Loucy (cell line): ENCODE data around the gene DPP4.

Experiments
- EZH2phosphoT487 ChIP-seq: fragments of 200-600 bp; IDR thresholded peaks from 2 replicates; pipeline ENCODE4 v1.6.1; 2018; ENCODE audit warnings: antibody characterized with exemption, mild to moderate bottlenecking, moderate library complexity, borderline replicate concordance
- TF ChIP-seq, protein P1 (sequence below): fragments of 200-600 bp; sonication (generic); conservative IDR thresholded peaks from 2 replicates; pipeline ENCODE4 v1.5.1; 2014; ENCODE audit warnings: mild to moderate bottlenecking, antibody characterized with exemption, low read length

DNA sequence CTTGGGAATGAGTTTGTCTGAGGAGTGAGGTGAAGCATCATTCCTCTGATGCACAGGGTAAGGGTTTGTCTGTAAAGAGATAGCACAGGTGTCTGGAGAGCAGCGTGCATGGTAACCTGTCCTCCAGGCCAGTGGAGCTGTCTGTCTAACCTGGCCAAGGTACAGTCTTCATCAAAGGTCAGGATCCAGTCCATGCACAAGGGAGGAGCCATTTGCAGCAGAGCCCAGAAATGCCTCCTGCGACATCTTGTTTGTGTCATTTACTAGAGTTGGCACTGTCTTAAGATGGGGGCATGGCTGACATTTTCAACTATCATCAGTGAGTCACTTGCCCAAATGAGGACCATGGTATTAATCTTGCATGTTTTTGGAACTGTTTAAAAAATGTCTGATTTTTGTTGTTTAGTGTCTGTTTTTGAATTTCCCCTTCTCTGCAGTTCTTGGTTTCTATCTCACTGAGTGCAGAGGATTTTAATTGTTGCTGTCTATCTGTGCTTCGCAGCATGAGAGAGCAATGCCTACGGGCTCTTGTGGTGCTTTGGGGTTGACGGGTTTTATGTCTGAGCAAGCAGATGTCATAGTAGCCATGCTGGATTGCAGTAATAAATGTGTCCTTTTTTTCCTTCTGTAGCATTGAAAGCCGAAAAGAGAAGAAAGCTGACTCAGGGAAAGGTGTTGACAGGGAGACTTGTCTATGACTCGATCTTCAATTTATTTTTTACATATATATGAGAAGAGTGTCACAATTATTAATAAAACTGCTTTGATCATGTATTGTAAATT is 91.3 kb downstream of the DPP4 start:
- TF ChIP-seq, protein P1, sequence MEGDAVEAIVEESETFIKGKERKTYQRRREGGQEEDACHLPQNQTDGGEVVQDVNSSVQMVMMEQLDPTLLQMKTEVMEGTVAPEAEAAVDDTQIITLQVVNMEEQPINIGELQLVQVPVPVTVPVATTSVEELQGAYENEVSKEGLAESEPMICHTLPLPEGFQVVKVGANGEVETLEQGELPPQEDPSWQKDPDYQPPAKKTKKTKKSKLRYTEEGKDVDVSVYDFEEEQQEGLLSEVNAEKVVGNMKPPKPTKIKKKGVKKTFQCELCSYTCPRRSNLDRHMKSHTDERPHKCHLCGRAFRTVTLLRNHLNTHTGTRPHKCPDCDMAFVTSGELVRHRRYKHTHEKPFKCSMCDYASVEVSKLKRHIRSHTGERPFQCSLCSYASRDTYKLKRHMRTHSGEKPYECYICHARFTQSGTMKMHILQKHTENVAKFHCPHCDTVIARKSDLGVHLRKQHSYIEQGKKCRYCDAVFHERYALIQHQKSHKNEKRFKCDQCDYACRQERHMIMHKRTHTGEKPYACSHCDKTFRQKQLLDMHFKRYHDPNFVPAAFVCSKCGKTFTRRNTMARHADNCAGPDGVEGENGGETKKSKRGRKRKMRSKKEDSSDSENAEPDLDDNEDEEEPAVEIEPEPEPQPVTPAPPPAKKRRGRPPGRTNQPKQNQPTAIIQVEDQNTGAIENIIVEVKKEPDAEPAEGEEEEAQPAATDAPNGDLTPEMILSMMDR = no peak
- no peak for TF ChIP-seq EZH2phosphoT487
